ENCODE measurements around the gene ABLIM3. TPM values are rescaled to one million over a fixed set of nuclear protein-coding genes. Genes with fewer than 3 reads are reported as not detected.

ABLIM3 gene
- total RNA-seq, 1 experiment from 2014 or later: 14.3 TPM

DNA sequence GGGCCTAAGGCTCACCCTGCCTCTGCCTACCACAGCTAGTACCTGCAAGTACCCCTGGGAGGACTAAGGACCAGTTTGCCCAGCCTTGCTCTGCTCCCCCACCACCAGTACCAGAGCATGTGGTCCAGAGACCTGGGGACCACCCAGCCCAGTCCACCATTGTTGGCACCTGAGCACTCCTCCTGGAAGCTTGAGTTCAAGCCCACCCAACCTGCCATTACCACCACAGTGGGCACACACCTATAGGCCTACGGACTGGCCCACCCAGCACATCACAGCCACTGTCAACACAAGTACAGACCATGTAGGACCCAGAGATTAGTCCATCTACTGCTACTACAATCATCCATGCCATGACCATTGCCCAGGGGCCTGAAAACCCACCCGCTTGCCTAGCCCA lies 47.7 kb upstream of the ABLIM3 start:
- CTCF ChIA-PET: no interaction called here
- no peak for ATAC-seq

DNA sequence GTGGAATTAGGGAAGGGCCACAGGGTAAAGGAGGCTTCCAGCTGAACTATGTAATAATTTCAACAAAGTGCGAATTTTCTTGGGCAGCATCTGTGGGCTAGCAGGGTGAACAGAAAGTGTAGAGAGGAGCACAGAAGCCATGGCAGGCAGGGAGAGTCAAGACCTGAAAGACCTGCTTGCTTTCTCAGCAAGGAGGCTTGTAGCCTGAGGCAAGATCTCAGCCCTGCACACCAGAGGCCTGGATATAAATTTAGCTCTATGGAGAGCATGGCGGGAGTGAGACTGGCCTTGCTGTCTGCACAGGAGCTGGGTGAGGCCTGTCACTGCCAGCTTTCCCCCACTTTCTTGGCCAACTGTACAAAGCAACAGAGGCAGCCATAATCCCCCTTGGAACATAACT lies 46.3 kb upstream of the ABLIM3 start:
- ChIA-PET RAD21 (ENCODE audit: low non-redundant PET in 1 of 2, low total read pairs in 2 of 2, uncharacterized antibody in 2 of 2, unreplicated experiment in 2 of 2) (no interaction called here), CTCF (no interaction called here), POLR2A (no interaction called here)
- TF ChIP-seq RAD21 (IDR thresholded peaks at IDR 0.05; ENCODE audit: low read depth) (no peak), ELF1 (IDR thresholded peaks at IDR 0.05; ENCODE audit: borderline replicate concordance, low read depth) (no peak), EZH2phosphoT487 (IDR thresholded peaks at IDR 0.05; ENCODE audit: borderline replicate concordance) (no peak), SP1 (IDR thresholded peaks at IDR 0.05; ENCODE audit: low read depth) (no peak), YY1 (IDR thresholded peaks at IDR 0.05; ENCODE audit: extremely low read depth, insufficient replicate concordance, low read depth, low read length) (no peak), CEBPB (IDR thresholded peaks at IDR 0.05; ENCODE audit: low read depth) (no peak), POLR2A (IDR thresholded peaks at IDR 0.05; ENCODE audit: borderline replicate concordance, extremely low read depth, insufficient read depth, insufficient read length) (no peak), TCF7L2 (IDR thresholded peaks at IDR 0.05; ENCODE audit: borderline replicate concordance, extremely low read depth, insufficient read depth, insufficient read length) (no peak), ZNF274 (IDR thresholded peaks at IDR 0.05; ENCODE audit: low read depth, low read length) (no peak)
- TF ChIP-seq, protein P1, sequence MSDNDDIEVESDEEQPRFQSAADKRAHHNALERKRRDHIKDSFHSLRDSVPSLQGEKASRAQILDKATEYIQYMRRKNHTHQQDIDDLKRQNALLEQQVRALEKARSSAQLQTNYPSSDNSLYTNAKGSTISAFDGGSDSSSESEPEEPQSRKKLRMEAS (IDR thresholded peaks at IDR 0.05): no peak
- H3K79me2 ChIP-seq (ENCODE audit: insufficient read depth, low read length): no peaks in the 10 kb centered on the region
- peaks cover 0 to 5% of the 10 kb centered on the region in 2 experiments; a peak in 1 of 4 replicates for H3K9me3 ChIP-seq (ENCODE audit: control insufficient read depth in 1 of 2, insufficient read depth in 1 of 2, low read depth in 1 of 2, low read length in 2 of 2)
- no peak overlapping the region for H3K27ac ChIP-seq (ENCODE audit: low read depth, low read length)
- no peak overlapping the region for H3K4me3 ChIP-seq (replicated peaks in 1 of 2; ENCODE audit: low read depth in 1 of 2, low read length in 2 of 2)
- no peak overlapping the region for H2AFZ ChIP-seq (ENCODE audit: low read depth, low read length, poor library complexity, severe bottlenecking)
- no peaks in the 10 kb centered on the region for H3K27me3 ChIP-seq (ENCODE audit: insufficient read depth, low read length)
- H4K20me1 ChIP-seq (ENCODE audit: insufficient read depth): no peaks in the 10 kb centered on the region
- no peaks in the 10 kb centered on the region for H3K9me2 ChIP-seq (ENCODE audit: insufficient read depth)
- H3K36me3 ChIP-seq (ENCODE audit: control insufficient read depth in 1 of 2, insufficient read depth in 2 of 2, low read length in 2 of 2): no peaks in the 10 kb centered on the region
- DNase-seq (ENCODE audit: low read depth, low spot score) (no peak), ATAC-seq (no peak)
- no peak overlapping the region for H3K9ac ChIP-seq (ENCODE audit: low read length)
- no TSS peak for BruUV-seq (replicated peaks)
- no peaks in the 10 kb centered on the region for H3K4me1 ChIP-seq (ENCODE audit: control insufficient read depth in 1 of 2, insufficient read depth in 2 of 2, low read length in 2 of 2)
- H3K4me2 ChIP-seq (ENCODE audit: low read length): no peak overlapping the region
- intact Hi-C loops (cut with micrococcal nuclease): no loop called here

More for the DNA sequence above, 47.7 kb upstream of the ABLIM3 start:
- Histone ChIP-seq H3K36me3 (ENCODE audit: control insufficient read depth in 1 of 2, insufficient read depth in 2 of 2, low read length in 2 of 2) (no peaks in the 10 kb centered on the region), H4K20me1 (ENCODE audit: insufficient read depth) (no peaks in the 10 kb centered on the region), H3K4me3 (replicated peaks in 1 of 2; ENCODE audit: low read depth in 1 of 2, low read length in 2 of 2) (no peak overlapping the region), H3K9ac (ENCODE audit: low read length) (no peak overlapping the region), H3K79me2 (ENCODE audit: insufficient read depth, low read length) (no peaks in the 10 kb centered on the region), H2AFZ (ENCODE audit: low read depth, low read length, poor library complexity, severe bottlenecking) (no peak overlapping the region), H3K9me2 (ENCODE audit: insufficient read depth) (no peaks in the 10 kb centered on the region), H3K9me3 (ENCODE audit: control insufficient read depth in 1 of 2, insufficient read depth in 1 of 2, low read depth in 1 of 2, low read length in 2 of 2) (0 out of 4 replicates have a peak, but pooled peaks cover 0 to 3% of the 10 kb centered on the region in 2 experiments), H3K27me3 (ENCODE audit: insufficient read depth, low read length) (no peaks in the 10 kb centered on the region), H3K4me2 (ENCODE audit: low read length) (no peak overlapping the region), H3K4me1 (ENCODE audit: control insufficient read depth in 1 of 2, insufficient read depth in 2 of 2, low read length in 2 of 2) (no peaks in the 10 kb centered on the region), H3K27ac (ENCODE audit: low read depth, low read length) (no peak overlapping the region)
- TF ChIP-seq JUND (IDR thresholded peaks at IDR 0.05): no peak
- TF ChIP-seq, protein P2, sequence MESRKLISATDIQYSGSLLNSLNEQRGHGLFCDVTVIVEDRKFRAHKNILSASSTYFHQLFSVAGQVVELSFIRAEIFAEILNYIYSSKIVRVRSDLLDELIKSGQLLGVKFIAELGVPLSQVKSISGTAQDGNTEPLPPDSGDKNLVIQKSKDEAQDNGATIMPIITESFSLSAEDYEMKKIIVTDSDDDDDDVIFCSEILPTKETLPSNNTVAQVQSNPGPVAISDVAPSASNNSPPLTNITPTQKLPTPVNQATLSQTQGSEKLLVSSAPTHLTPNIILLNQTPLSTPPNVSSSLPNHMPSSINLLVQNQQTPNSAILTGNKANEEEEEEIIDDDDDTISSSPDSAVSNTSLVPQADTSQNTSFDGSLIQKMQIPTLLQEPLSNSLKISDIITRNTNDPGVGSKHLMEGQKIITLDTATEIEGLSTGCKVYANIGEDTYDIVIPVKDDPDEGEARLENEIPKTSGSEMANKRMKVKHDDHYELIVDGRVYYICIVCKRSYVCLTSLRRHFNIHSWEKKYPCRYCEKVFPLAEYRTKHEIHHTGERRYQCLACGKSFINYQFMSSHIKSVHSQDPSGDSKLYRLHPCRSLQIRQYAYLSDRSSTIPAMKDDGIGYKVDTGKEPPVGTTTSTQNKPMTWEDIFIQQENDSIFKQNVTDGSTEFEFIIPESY (IDR thresholded peaks at IDR 0.05; ENCODE audit: extremely low read depth, insufficient replicate concordance, low read length): no peak
- no peak for TF ChIP-seq EZH2phosphoT487 (IDR thresholded peaks at IDR 0.05; ENCODE audit: borderline replicate concordance)
- TF ChIP-seq FOSL1 (IDR thresholded peaks at IDR 0.05; ENCODE audit: low read depth): no peak
- ChIA-PET POLR2A (no interaction called here), RAD21 (ENCODE audit: low non-redundant PET in 1 of 2, low total read pairs in 2 of 2, uncharacterized antibody in 2 of 2, unreplicated experiment in 2 of 2) (no interaction called here)
- intact Hi-C loops (cut with micrococcal nuclease): no loop called here
- no TSS peak for BruUV-seq (replicated peaks)
- DNase-seq (ENCODE audit: low read depth, low spot score): no peak

Data from HCT116 (cell line).